Measurements from ENCODE around the gene HMGN2.
"Not testable (repeated sequence)": the region's sequence is repeated elsewhere in the genome, so short reads cannot be mapped to it uniquely, and the experiment has no call there.

HMGN2 gene

DNA sequence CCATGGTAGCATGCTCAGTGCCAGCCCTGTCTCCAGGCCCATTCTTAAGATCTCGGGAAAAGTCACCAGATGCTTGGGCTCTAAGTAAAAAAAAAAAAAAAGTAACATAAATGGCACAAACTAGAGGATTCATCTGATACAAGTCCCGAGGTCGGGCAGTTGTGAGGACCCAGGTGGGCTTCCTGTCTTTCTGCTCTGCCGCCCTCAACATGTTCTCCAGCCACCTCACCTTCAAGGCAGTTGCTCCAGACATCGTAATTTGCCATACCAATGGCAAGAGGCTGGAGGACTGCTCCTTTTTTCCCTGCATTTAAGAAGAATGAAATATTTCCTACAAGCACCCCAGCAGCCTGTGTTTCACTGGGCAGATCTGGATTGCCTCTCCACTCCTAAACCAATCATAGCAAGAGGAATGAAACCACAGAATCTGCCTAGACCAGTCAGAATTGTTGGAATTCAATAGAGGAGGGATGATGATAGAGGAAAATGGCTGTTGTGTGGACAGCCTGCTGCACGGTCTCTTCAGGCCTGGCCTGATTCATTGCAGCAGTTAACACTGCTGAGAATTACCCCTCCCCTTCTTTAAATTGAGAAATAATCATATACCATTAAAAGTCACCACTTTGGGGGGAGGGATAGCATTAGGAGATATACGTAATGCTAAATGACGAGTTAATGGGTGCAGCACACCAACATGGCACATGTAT lies 5.4 kb downstream of the HMGN2 start:
- peak; percentile 50 for DNase-seq

DNA sequence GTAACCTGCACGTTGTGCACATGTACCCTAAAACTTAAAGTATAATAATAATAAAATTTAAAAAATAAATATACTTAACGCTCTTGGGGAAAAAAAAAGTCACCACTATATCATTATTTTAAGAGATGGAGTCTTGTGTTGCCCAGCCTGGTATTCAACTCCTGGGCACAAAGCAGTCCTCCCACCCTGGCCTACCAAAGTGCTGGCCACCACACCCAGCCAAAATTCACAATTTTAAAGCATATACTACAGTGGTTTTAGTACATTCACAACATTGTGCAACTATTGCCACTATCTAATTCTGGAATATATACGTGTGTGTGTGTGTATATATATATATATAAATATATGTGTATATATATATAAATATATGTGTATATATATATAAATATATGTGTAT lies 5.9 kb downstream of the HMGN2 start:
- DNase-seq: peak; percentile 17

- DNase-seq: no peak
Observed at GRCh38 chr1:26478988-26479387, 6.7 kb downstream of the HMGN2 start.

DNA sequence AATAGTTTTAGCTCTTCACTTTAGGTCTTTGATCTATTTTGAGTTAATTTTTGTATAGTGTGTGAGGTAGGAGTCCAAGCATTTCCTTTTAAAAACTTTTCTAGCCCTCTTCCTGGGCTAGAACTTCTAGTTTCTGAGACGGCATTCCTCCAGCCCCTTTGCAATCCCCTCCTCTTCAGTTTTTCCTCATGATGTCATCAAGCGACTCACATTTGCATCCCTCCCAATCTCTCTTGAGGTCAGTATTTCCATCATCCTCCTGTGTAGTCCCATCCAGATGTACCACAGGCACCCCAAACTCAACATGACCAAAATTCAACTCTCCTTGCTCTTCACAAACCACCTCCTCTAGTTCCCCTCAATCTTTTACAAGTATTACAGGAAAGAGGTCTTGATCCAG lies 10.7 kb downstream of the HMGN2 start:
- DNase-seq: no peak

DNA sequence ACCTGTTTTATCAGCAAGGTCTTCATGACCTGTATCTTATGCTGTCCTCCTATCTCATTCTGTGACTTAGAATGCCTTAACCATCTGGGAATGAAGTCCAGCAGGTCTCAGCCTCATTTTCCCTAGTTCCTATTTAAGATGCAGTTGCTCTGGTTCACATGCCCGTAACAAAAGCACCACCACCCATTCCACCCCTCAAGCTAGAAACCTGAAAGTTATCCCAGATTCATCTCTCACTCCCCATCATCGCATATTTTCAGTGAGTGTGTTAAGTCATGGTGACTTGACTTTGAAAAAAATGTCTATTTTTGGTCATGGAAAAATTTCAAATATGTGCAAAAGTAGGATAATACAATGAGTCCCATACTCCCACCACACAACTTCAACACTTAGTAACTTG lies 11.7 kb downstream of the HMGN2 start:
- no peak for DNase-seq

DNA sequence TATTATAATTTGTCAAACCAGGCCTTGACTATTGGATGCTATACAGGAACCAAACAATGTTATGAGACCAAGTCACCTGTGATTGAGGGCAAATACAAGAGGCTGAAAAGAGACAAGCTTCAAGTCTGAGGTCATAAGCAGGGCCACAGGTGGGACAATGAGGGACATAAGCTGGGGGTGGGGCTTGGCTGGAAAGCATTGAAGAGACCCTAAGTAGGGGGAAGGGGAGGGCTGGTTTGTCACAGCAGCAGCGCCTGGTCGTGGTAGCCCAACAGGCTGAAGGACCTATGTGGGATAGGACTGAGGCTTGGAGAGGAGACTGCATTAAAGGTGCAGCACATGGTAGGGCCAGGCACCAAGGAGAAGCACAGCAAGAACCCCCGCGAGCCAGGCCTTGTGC lies 17.9 kb downstream of the HMGN2 start:
- no peak for DNase-seq

DNA sequence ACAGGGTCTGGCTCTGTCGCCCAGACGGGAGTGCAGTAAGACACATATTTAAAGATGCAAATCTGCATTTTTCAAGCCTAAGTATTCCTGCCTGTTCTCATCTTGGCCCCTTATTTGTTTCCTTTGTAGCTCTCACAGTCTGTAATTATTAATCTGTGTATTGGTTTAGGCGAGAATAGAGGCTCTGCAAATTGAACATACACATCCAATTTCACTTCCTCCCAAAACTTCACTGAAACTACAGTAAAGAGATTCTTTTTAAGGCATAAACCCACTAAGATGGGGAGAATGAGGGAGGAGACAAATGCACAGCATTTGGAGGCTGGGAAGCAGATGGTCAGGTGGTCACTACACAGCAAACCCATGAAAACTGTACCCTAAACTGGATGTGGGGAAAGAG lies 21.0 kb downstream of the HMGN2 start:
- no peak for DNase-seq

DNA sequence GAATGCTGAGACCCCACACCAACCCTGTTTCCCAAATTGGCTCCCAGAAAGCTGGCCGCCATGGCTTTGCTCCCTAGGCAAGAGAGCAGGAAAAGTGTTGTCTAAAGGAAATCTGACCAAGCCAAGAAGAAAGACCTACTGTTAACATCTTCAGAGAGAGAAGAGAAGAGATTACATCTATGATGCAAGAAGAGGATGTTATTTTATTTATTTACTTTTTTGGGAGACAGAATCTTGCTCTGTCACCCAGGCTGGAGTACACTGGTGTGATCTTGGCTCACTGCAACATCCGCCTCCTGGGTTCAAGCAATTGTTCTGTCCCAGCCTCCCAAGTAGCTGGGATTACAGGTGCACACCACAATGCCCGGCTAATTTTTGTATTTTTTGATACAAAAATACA lies 21.7 kb downstream of the HMGN2 start:
- no peak for DNase-seq

DNA sequence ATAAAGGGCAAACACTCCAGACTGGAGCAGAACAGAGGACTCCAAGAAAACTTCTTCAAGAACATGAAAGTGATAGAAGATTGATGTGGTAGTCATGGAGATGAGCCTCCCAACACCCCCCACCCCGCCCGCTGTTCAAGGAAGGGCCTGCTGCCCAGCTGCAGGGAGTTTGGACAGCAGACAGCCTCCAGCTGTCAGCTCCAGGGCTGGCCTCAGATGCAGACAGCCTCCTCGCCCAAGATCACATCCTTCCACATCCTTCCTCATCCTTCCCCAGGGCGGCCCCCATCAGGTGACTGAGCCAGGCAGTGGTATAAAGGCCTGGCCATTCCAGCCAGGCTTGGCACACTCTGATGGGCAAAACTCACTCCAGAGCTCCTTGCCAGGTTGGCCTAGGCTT lies 24.6 kb downstream of the HMGN2 start:
- DNase-seq: no peak

DNA sequence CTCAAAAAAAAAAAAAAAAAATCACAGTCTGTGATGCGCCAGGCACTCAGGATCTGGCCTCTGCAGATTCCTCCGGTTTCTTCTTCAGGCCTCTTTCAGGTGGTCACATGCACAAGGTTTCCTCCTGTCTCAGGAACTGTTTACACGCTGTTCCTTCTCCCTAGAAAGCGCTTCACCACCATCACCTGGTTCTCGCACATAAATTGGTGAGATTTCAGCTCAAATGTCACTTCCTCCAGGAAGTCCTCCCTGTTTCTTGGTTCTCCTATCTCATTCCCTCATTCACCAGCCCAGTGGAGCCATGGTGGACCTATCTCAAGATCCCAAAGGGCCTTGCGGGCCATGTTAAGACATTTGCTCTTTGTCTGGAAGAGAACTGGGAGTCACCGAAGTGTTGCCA lies 26.7 kb downstream of the HMGN2 start:
- no peak for DNase-seq

DNA sequence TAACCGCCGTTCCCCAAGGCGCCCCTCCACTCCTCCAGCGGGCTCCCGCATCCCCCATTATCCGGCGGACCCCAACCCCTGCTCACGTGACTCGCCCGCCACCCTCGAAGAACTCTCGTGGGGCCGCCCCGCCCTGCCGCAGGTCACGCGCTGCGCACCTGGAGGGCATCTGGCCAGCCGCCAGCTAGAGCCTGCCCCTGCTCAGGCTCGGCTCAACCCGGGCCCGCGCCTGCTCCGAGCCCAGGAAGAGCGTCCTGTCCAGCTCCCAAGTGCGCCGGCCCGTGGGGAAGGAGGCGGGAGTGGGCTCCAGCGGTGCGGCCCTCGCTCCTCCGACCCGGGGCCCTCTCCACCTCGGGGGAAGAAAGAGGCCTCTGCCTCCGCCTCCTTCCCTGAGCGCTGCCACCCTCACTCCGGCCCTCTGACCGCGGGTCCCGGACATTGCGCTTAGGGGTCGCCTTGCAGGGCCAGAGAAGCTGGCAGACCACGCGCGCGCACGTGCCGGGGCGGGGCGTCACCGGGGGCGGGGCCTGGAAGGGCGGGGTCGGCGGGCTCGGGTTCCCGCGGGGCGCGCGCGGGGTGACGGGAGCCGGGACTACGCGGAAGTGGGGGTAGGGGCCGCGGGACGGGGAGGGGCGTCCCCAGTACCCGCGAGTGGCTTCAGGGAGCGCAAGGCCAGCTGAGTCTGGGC lies 28.4 kb downstream of the HMGN2 start:
- DNase-seq: peak; percentile 87

- not testable (repeated sequence) for DNase-seq
Observed at GRCh38 chr1:26510711-26511110, 38.5 kb downstream of the HMGN2 start.

- DNase-seq: not testable (repeated sequence)
Observed at GRCh38 chr1:26515836-26516235, 43.6 kb downstream of the HMGN2 start.

GRCh38 chr1:26516987-26517765 lies 44.9 kb downstream of the HMGN2 start:
- no peak for DNase-seq

GRCh38 chr1:26517766-26518049 lies 45.5 kb downstream of the HMGN2 start:
- no peak for DNase-seq

DNA sequence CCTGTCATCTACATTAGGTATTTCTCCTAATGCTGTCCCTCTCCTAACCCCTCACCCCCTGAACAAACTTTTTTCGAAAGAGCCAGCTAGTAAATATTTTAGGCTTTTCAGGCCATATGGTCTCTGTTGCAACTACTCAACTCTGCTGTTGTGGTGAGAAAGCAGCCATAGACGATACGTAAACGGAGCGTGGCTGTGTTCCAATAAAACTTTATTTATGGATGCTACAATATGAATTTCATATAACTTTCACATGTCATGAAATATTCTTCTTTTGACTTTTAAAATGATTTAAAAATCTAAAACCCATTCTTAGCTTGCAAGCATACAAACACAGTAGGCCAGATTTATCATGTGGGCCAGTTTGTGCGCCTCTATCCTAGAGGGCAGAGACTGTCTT lies 46.1 kb downstream of the HMGN2 start:
- DNase-seq: no peak

DNA sequence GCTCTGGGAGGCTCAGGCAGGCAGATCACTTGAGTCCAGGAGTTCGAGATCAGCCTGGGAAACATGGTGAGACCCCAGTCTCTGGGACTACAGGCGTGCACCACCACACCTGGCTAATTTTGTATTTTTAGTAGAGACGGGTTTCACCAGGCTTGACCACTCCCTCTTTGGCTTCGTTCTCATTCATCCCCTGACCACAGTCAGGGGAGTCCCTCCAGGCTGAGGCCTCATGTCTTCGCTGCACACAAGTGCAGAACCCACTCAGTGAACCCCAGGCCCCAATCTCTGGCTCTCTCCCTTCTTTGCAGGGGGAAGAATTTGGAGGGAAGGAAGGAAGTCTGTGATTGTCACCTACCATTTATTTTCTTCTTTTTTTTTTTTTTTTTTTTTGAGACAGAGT lies 48.1 kb downstream of the HMGN2 start:
- DNase-seq: no peak

DNA sequence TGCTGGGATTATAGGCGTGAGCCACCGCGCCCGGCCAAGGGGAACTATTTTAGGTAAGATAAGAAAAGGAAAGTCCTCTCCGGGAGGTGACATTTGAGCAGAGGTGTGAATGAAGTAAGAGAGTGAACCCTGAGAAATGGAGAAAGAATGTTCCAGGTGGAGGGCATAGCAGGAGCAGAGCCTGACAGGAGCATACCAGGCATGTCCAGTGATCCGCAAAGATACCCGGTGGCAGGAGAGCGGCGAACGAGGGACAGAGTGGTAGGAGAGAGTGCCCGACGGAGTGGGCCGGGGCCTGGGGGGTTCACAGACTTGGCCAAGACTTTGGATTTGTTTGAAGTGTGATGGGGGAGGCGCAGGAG lies 49.4 kb downstream of the HMGN2 start:
- no peak for DNase-seq

DNA sequence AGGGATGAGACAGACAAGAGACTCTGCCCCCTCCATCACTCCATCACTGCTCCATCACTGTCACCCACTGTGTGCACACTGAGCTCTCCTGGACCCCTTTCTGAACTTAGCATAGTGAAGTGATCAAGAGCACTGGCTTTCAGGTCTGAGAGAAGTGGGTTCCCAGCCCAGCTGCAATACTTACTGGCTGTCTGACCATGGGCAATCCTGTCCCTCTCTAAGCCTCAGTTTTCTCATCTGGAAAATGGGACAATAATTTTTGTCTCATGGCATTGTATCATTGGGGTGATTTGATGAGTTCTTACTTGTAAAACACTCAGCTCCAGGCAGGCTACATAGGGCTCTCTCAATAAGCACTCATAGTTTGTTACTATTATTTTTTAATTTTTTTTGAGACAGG lies 49.8 kb downstream of the HMGN2 start:
- no peak for DNase-seq

- DNase-seq: no peak
Observed at GRCh38 chr1:26524181-26524580, 51.9 kb downstream of the HMGN2 start.
